HCT116 (cell line): Measurements from ENCODE around the gene PEG3.

ENCODE experiments used
- CEBPB ChIP-seq: IDR thresholded peaks from 2 replicates; pipeline ENCODE4 v1.6.1; 2012; ENCODE audit warnings: low read depth
- EZH2 ChIP-seq: fragments of 200-600 bp; sonication (generic); IDR thresholded peaks from 2 replicates; pipeline ENCODE4 v1.6.1; 2017; ENCODE audit warnings: antibody characterized with exemption, mixed run types
- EZH2phosphoT487 ChIP-seq: fragments of 200-600 bp; IDR thresholded peaks from 2 replicates; pipeline ENCODE4 v1.6.1; 2018; ENCODE audit warnings: antibody characterized with exemption, borderline replicate concordance
- POLR2A ChIP-seq: IDR thresholded peaks from 2 replicates; pipeline ENCODE4 v1.7.0; 2011; ENCODE audit warnings: borderline replicate concordance; ENCODE audit not compliant: insufficient read depth, insufficient read length; ENCODE audit errors: extremely low read depth
- POLR2AphosphoS5 ChIP-seq: IDR thresholded peaks from 2 replicates; pipeline ENCODE4 v1.6.1; 2011; ENCODE audit warnings: mild to moderate bottlenecking, low read depth, low read length, moderate library complexity
- RAD21 ChIP-seq: IDR thresholded peaks from 2 replicates; pipeline ENCODE4 v1.6.1; 2012; ENCODE audit warnings: low read depth, mild to moderate bottlenecking
- SIN3A ChIP-seq: IDR thresholded peaks from 2 replicates; pipeline ENCODE4 v1.6.1; 2012; ENCODE audit warnings: low read depth
- SP1 ChIP-seq: IDR thresholded peaks from 2 replicates; pipeline ENCODE4 v1.6.1; 2012; ENCODE audit warnings: low read depth
- TCF7L2 ChIP-seq: IDR thresholded peaks from 2 replicates; pipeline ENCODE4 v1.7.0; 2011; ENCODE audit warnings: borderline replicate concordance, inconsistent platforms; ENCODE audit not compliant: insufficient read depth, insufficient read length; ENCODE audit errors: extremely low read depth
- YY1 ChIP-seq: IDR thresholded peaks from 2 replicates; pipeline ENCODE4 v1.6.1; 2011; ENCODE audit warnings: low read length, low read depth, moderate library complexity, mild to moderate bottlenecking; ENCODE audit not compliant: insufficient replicate concordance; ENCODE audit errors: extremely low read depth
- TF ChIP-seq, protein P1 (sequence below), 3 experiments: fragments of 200-600 bp in 1 of 3; sonication (generic) in 1 of 3; IDR thresholded peaks in 2 of 3; conservative IDR thresholded peaks in 1 of 3; 2 replicates each; pipeline ENCODE4 v1.5.1; 2012 to 2017; ENCODE audit warnings: low read depth in 2 of 3, low read length in 2 of 3, antibody characterized with exemption in 1 of 3, borderline replicate concordance in 1 of 3, control low read depth in 1 of 3, mild to moderate bottlenecking in 1 of 3, mixed read lengths in 1 of 3, mixed run types in 1 of 3, moderate library complexity in 1 of 3; ENCODE audit not compliant: insufficient read depth in 1 of 3
- TF ChIP-seq, protein P2 (sequence below): IDR thresholded peaks from 2 replicates; pipeline ENCODE4 v1.6.1; 2012
- TF ChIP-seq, protein P3 (sequence below): IDR thresholded peaks from 2 replicates; pipeline ENCODE4 v1.6.1; 2012; ENCODE audit warnings: low read depth
- TF ChIP-seq, protein P4 (sequence below): IDR thresholded peaks from 2 replicates; pipeline ENCODE4 v1.6.1; 2012

DNA sequence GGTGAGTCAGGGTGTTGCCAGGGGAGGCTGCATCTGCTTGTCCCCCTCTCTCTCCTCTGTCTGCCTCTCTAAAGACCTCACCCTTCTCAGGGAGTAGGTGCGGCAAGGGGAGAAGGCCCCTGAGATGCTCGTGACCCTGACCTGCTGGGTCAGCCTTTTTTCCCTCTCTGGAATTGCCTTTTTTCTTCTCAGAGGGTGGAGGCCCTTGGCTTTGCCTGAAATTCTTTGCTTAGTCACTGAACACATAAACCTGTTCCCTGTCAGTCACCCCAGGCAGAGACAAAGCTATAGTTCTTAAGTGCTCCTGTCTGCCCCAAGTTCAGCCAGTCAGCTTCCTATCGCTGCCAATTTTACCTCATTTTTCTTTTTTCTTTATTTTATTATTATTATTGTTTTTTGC is 35.2 kb upstream of the PEG3 start:
- TF ChIP-seq, protein P1, sequence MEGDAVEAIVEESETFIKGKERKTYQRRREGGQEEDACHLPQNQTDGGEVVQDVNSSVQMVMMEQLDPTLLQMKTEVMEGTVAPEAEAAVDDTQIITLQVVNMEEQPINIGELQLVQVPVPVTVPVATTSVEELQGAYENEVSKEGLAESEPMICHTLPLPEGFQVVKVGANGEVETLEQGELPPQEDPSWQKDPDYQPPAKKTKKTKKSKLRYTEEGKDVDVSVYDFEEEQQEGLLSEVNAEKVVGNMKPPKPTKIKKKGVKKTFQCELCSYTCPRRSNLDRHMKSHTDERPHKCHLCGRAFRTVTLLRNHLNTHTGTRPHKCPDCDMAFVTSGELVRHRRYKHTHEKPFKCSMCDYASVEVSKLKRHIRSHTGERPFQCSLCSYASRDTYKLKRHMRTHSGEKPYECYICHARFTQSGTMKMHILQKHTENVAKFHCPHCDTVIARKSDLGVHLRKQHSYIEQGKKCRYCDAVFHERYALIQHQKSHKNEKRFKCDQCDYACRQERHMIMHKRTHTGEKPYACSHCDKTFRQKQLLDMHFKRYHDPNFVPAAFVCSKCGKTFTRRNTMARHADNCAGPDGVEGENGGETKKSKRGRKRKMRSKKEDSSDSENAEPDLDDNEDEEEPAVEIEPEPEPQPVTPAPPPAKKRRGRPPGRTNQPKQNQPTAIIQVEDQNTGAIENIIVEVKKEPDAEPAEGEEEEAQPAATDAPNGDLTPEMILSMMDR (IDR thresholded peaks at IDR 0.05 in 2 of 3, conservative IDR thresholded peaks at IDR 0.05 in 1 of 3; ENCODE audit: borderline replicate concordance in 1 of 3, insufficient read depth in 1 of 3, low read depth in 2 of 3, low read length in 2 of 3), result no peak
- no peak for TF ChIP-seq EZH2
- TF ChIP-seq RAD21, result no peak
- TF ChIP-seq POLR2A, result no peak
- TF ChIP-seq SP1, result no peak
- no peak for TF ChIP-seq EZH2phosphoT487
- TF ChIP-seq, protein P2, sequence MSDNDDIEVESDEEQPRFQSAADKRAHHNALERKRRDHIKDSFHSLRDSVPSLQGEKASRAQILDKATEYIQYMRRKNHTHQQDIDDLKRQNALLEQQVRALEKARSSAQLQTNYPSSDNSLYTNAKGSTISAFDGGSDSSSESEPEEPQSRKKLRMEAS, result no peak
- no peak for TF ChIP-seq TCF7L2
- TF ChIP-seq POLR2AphosphoS5, result no peak
- no peak for TF ChIP-seq SIN3A
- TF ChIP-seq, protein P3, sequence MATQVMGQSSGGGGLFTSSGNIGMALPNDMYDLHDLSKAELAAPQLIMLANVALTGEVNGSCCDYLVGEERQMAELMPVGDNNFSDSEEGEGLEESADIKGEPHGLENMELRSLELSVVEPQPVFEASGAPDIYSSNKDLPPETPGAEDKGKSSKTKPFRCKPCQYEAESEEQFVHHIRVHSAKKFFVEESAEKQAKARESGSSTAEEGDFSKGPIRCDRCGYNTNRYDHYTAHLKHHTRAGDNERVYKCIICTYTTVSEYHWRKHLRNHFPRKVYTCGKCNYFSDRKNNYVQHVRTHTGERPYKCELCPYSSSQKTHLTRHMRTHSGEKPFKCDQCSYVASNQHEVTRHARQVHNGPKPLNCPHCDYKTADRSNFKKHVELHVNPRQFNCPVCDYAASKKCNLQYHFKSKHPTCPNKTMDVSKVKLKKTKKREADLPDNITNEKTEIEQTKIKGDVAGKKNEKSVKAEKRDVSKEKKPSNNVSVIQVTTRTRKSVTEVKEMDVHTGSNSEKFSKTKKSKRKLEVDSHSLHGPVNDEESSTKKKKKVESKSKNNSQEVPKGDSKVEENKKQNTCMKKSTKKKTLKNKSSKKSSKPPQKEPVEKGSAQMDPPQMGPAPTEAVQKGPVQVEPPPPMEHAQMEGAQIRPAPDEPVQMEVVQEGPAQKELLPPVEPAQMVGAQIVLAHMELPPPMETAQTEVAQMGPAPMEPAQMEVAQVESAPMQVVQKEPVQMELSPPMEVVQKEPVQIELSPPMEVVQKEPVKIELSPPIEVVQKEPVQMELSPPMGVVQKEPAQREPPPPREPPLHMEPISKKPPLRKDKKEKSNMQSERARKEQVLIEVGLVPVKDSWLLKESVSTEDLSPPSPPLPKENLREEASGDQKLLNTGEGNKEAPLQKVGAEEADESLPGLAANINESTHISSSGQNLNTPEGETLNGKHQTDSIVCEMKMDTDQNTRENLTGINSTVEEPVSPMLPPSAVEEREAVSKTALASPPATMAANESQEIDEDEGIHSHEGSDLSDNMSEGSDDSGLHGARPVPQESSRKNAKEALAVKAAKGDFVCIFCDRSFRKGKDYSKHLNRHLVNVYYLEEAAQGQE, result no peak
- TF ChIP-seq, protein P4, sequence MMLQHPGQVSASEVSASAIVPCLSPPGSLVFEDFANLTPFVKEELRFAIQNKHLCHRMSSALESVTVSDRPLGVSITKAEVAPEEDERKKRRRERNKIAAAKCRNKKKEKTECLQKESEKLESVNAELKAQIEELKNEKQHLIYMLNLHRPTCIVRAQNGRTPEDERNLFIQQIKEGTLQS, result no peak
- TF ChIP-seq CEBPB, result no peak
- no peak for TF ChIP-seq YY1
